IMR-90 (cell line): ENCODE data around the gene URB1. TPM values are rescaled to one million over a fixed set of nuclear protein-coding genes. Genes with fewer than 3 reads are reported as not detected.

Source experiments
- ATAC-seq: fragments of 200-7000 bp; cut with Tn5 transposase; 2 replicates; pipeline ENCODE4 v1.9.1; 2020; ENCODE audit warnings: low read depth, mild to moderate bottlenecking, moderate library complexity
- BruUV-seq: library from RNA; stranded (reverse); fragments of 400-500 nt; replicated peaks from 2 replicates; lab custom pipeline; 2021; lab: Mats Ljungman, UMichigan
- CTCF ChIA-PET: fragments of 300-600 bp; formaldehyde crosslinking; extraction: SDS; loops from one replicate; lab custom pipeline; 2021; ENCODE audit warnings: antibody characterized with exemption; lab: Yijun Ruan, JAX
- POLR2A ChIA-PET: fragments of 300-600 bp; sonication (Branson Sonifier 250); formaldehyde crosslinking; loops from one replicate; lab custom pipeline; 2022; ENCODE audit warnings: antibody characterized with exemption; ENCODE audit not compliant: unreplicated experiment; lab: Charles Lee
- DNase-seq: peaks from one replicate; pipeline ENCODE4 v3.0.0; 2013
- H2AFZ ChIP-seq: replicated peaks from 2 replicates; pipeline ENCODE3; 2013; ENCODE audit warnings: low read length, mild to moderate bottlenecking; ENCODE audit not compliant: poor library complexity
- H2AK5ac ChIP-seq: 2 replicates; pipeline ENCODE4 v1.6.1; 2013; ENCODE audit warnings: low read depth, low read length, inconsistent platforms
- H2AK9ac ChIP-seq: replicated peaks from 2 replicates; pipeline ENCODE3; 2013; ENCODE audit warnings: mild to moderate bottlenecking, low read depth, low read length, moderate library complexity; ENCODE audit not compliant: poor library complexity
- H2BK120ac ChIP-seq: 2 replicates; pipeline ENCODE4 v1.6.1; 2013; ENCODE audit warnings: low read depth, low read length, inconsistent platforms
- H2BK15ac ChIP-seq: 3 replicates; pipeline ENCODE4 v1.6.1; 2013; ENCODE audit warnings: low read depth, low read length, inconsistent platforms
- H2BK20ac ChIP-seq: 2 replicates; pipeline ENCODE4 v1.6.1; 2013; ENCODE audit warnings: low read depth, mild to moderate bottlenecking, inconsistent platforms, low read length, moderate library complexity
- H2BK5ac ChIP-seq: 2 replicates; pipeline ENCODE4 v1.6.1; 2013; ENCODE audit warnings: mild to moderate bottlenecking, low read depth, low read length, inconsistent platforms; ENCODE audit not compliant: poor library complexity, severe bottlenecking
- H3K14ac ChIP-seq: replicated peaks from 2 replicates; pipeline ENCODE4 v1.6.1; 2013; ENCODE audit warnings: low read depth, low read length, inconsistent platforms
- H3K18ac ChIP-seq: 2 replicates; pipeline ENCODE4 v1.6.1; 2013; ENCODE audit warnings: low read depth, low read length, control low read depth
- H3K23ac ChIP-seq: 2 replicates; pipeline ENCODE4 v1.6.1; 2013; ENCODE audit warnings: low read depth, low read length, inconsistent platforms
- H3K27ac ChIP-seq: 2 replicates; pipeline ENCODE4 v1.5.1; 2013; ENCODE audit warnings: mild to moderate bottlenecking, control low read depth, low read length; ENCODE audit not compliant: insufficient read depth
- H3K27me3 ChIP-seq: 2 replicates; pipeline ENCODE4 v1.6.1; 2013; ENCODE audit warnings: low read length; ENCODE audit not compliant: control insufficient read depth, insufficient read depth
- H3K36me3 ChIP-seq: 2 replicates; pipeline ENCODE4 v1.6.1; 2013; ENCODE audit warnings: low read length, mixed read lengths; ENCODE audit not compliant: control insufficient read depth, insufficient read depth
- H3K4ac ChIP-seq: 2 replicates; pipeline ENCODE4 v1.6.1; 2013; ENCODE audit warnings: low read depth, low read length, inconsistent platforms
- H3K4me1 ChIP-seq: 2 replicates; pipeline ENCODE4 v1.6.1; 2013; ENCODE audit warnings: low read length, mixed read lengths; ENCODE audit not compliant: control insufficient read depth, insufficient read depth
- H3K4me2 ChIP-seq: 2 replicates; pipeline ENCODE4 v1.6.1; 2013; ENCODE audit warnings: low read depth, mild to moderate bottlenecking, control low read depth, low read length, moderate library complexity
- H3K4me3 ChIP-seq: 2 replicates; pipeline ENCODE4 v1.5.1; 2013; ENCODE audit warnings: low read depth, mild to moderate bottlenecking, control low read depth, low read length, moderate library complexity; ENCODE audit not compliant: insufficient read depth
- H3K56ac ChIP-seq: 2 replicates; pipeline ENCODE4 v1.6.1; 2013; ENCODE audit warnings: low read length, inconsistent platforms; ENCODE audit not compliant: insufficient read depth; ENCODE audit errors: extremely low read depth
- H3K79me1 ChIP-seq, 2 experiments: 2 replicates each; pipeline ENCODE4 v1.6.1; 2013; ENCODE audit warnings: low read length in 2 of 2, inconsistent platforms in 1 of 2, low read depth in 1 of 2
- H3K9ac ChIP-seq: 2 replicates; pipeline ENCODE4 v1.6.1; 2013; ENCODE audit warnings: low read depth, low read length, control low read depth
- H3K9me1 ChIP-seq: 2 replicates; pipeline ENCODE4 v1.6.1; 2013; ENCODE audit warnings: low read length, inconsistent platforms; ENCODE audit not compliant: insufficient read depth
- H3K9me3 ChIP-seq: 2 replicates; pipeline ENCODE4 v1.6.1; 2013; ENCODE audit warnings: low read length; ENCODE audit not compliant: control insufficient read depth, insufficient read depth
- H4K20me1 ChIP-seq: 2 replicates; pipeline ENCODE4 v1.6.1; 2013; ENCODE audit warnings: low read length, inconsistent platforms; ENCODE audit not compliant: insufficient read depth
- H4K5ac ChIP-seq: 2 replicates; pipeline ENCODE4 v1.6.1; 2013; ENCODE audit warnings: mild to moderate bottlenecking, low read depth, low read length, control low read depth
- H4K8ac ChIP-seq, 2 experiments: 2 replicates each; pipeline ENCODE4 v1.6.1; 2013; ENCODE audit warnings: low read depth in 2 of 2, low read length in 2 of 2, control low read depth in 1 of 2, inconsistent platforms in 1 of 2
- H4K91ac ChIP-seq: 2 replicates; pipeline ENCODE4 v1.6.1; 2013; ENCODE audit warnings: low read depth, low read length, inconsistent platforms; ENCODE audit not compliant: insufficient read depth
- CEBPB ChIP-seq: IDR thresholded peaks from 2 replicates; pipeline ENCODE4 v1.6.1; 2012; ENCODE audit warnings: low read depth, low read length, improper control_type of control experiment
- CTCF ChIP-seq: conservative IDR thresholded peaks from 2 replicates; pipeline ENCODE4 v1.5.1; 2012; ENCODE audit warnings: mild to moderate bottlenecking, low read depth, low read length, improper control_type of control experiment
- ELK1 ChIP-seq: fragments of 150-350 bp; IDR thresholded peaks from 2 replicates; pipeline ENCODE4 v1.6.1; 2016; ENCODE audit warnings: low read depth, mild to moderate bottlenecking, low read length, moderate library complexity, borderline replicate concordance
- MAZ ChIP-seq: IDR thresholded peaks from 2 replicates; pipeline ENCODE4 v1.6.1; 2012; ENCODE audit warnings: low read depth, mild to moderate bottlenecking, low read length, improper control_type of control experiment, moderate library complexity, borderline replicate concordance
- NFE2L2 ChIP-seq: fragments of 150-350 bp; IDR thresholded peaks from 2 replicates; pipeline ENCODE4 v1.6.1; 2016; ENCODE audit warnings: low read depth, mild to moderate bottlenecking, low read length
- POLR2A ChIP-seq: IDR thresholded peaks from 2 replicates; pipeline ENCODE4 v1.6.1; 2012; ENCODE audit warnings: mild to moderate bottlenecking, low read depth, low read length
- RAD21 ChIP-seq: IDR thresholded peaks from 2 replicates; pipeline ENCODE4 v1.6.1; 2012; ENCODE audit warnings: low read length, improper control_type of control experiment
- RCOR1 ChIP-seq: IDR thresholded peaks from 2 replicates; pipeline ENCODE4 v1.6.1; 2012; ENCODE audit warnings: mild to moderate bottlenecking, low read length, improper control_type of control experiment; ENCODE audit not compliant: insufficient replicate concordance
- RFX5 ChIP-seq: IDR thresholded peaks from 2 replicates; pipeline ENCODE4 v1.8.0; 2012; ENCODE audit warnings: low read depth, mild to moderate bottlenecking, low read length, moderate library complexity
- USF2 ChIP-seq: fragments of 150-350 bp; IDR thresholded peaks from 2 replicates; pipeline ENCODE4 v1.6.1; 2017; ENCODE audit warnings: mild to moderate bottlenecking, antibody characterized with exemption, low read length, low read depth
- WGBS, 2 experiments: methylation state at CpG; one replicate each; pipeline versions ENCODE4 v1.1.5 to v1.1.7; 2013; ENCODE audit warnings: missing lambda C conversion rate in 2 of 2; ENCODE audit not compliant: insufficient read length in 1 of 2; ENCODE audit errors: extremely low coverage in 2 of 2; 5-methylcytosine and 5-hydroxymethylcytosine counted together
- dilution Hi-C: fragments of 300-500 bp; cut with HindIII; formaldehyde crosslinking; loops from one replicate; pipeline ENCODE4 v1.14.3; 2018; ENCODE audit warnings: low sequenced_read_pairs; ENCODE audit not compliant: unreplicated experiment
- in situ Hi-C: fragments of 300-500 bp; cut with MboI; formaldehyde crosslinking; loops from 3 replicates; pipeline ENCODE4 v1.14.3; 2019; ENCODE audit warnings: low sequenced_read_pairs, inconsistent platforms, mixed read lengths
- intact Hi-C: fragments of 100-400 bp; cut with micrococcal nuclease; formaldehyde crosslinking; loops from 2 replicates; pipeline ENCODE4 v1.10.0; 2022
- polyA plus RNA-seq, 3 experiments: library from polyadenylated mRNA; depleted of rRNA; stranded (reverse); fragments of >200 nt; gene quantifications; 2 replicates each; pipeline ENCODE4 v1.2.3, GENCODE V29; 2012; ENCODE audit warnings: low replicate concordance in 1 of 3
- total RNA-seq: library from RNA; depleted of rRNA; stranded (reverse); fragments of >200 nt; gene quantifications from 2 replicates; pipeline ENCODE4 v1.2.3, GENCODE V29; 2012

Gene URB1
- total and polyA plus RNA-seq, 2 of the 4 experiments (the other 2 are of a cell fraction): 9.2 to 12.7 TPM

- H3K4me2 ChIP-seq: no peak overlapping the region
- no peak overlapping the region for H3K27ac ChIP-seq
These were observed 56.9 kb downstream of the URB1 start for GRCh38 chr21:32335601-32336575.

More at GRCh38 chr21:32335601-32336575, 56.9 kb downstream of the URB1 start:
- Histone ChIP-seq H3K18ac (no peak overlapping the region), H3K14ac (no peak overlapping the region), H3K9ac (no peak overlapping the region), H2AK5ac (no peak overlapping the region), H3K23ac (no peak overlapping the region), H4K5ac (no peak overlapping the region), H3K4me3 (no peak overlapping the region), H3K27me3 (no peaks in the 10 kb centered on the region), H3K4me1 (no peaks in the 10 kb centered on the region), H3K56ac (no peak overlapping the region), H2BK120ac (no peak overlapping the region), H2BK15ac (no peak overlapping the region), H4K8ac (no peak overlapping the region), H3K79me1 (peaks cover 5 to 10% of the 10 kb centered on the region in 2 experiments; a peak in 2 of 4 replicates), H3K9me3 (no peaks in the 10 kb centered on the region), H2AK9ac (no peak overlapping the region), H2BK20ac (no peak overlapping the region), H3K4ac (no peak overlapping the region), H4K20me1 (no peaks in the 10 kb centered on the region), H2BK5ac (no peak overlapping the region), H2AFZ (no peak overlapping the region), H3K9me1 (no peaks in the 10 kb centered on the region), H3K36me3 (peaks cover 58% of the 10 kb centered on the region), H4K91ac (no peak overlapping the region)
- in situ Hi-C loops: no loop called here
- WGBS, 2 experiments: 90% methylated on average over 5 of the region's 27 CpGs; no CpG with 5 or more reads in 1 of the 2 experiments
- dilution Hi-C loops: no loop called here
- TF ChIP-seq RCOR1 (no peak), RAD21 (no peak), ELK1 (no peak), NFE2L2 (no peak), POLR2A (no peak), CEBPB (no peak), CTCF (no peak), RFX5 (no peak), USF2 (no peak), MAZ (no peak)
- DNase-seq (peak; percentile 14), ATAC-seq (no peak)
- intact Hi-C loops: no loop called here
- POLR2A ChIA-PET: no interaction called here
- no TSS peak for BruUV-seq
- CTCF ChIA-PET: no interaction called here
